ENCODE measurements around the gene TENT5A. TPM values are rescaled to one million over a fixed set of nuclear protein-coding genes. Genes with fewer than 3 reads are reported as not detected.
"Not testable (repeated sequence)": the region's sequence is repeated elsewhere in the genome, so short reads cannot be mapped to it uniquely, and the experiment has no call there.

The TENT5A gene
- total RNA-seq, 1 experiment from 2014 or later, result 9.7 TPM

GRCh38 chr6:81741689-81742088, 10.8 kb downstream of the TENT5A start:
- Mint-ChIP-seq H3K27ac (ENCODE audit: unreplicated experiment) (no peak overlapping the region), H3K27me3 (ENCODE audit: unreplicated experiment) (no peaks in the 10 kb centered on the region), H3K4me3 (ENCODE audit: low read depth, unreplicated experiment) (no peak overlapping the region), H3K4me1 (ENCODE audit: low read depth, unreplicated experiment) (no peaks in the 10 kb centered on the region), H3K9me3 (ENCODE audit: low read depth, unreplicated experiment) (no peaks in the 10 kb centered on the region), H3K36me3 (ENCODE audit: insufficient read depth, unreplicated experiment) (peaks cover 4% of the 10 kb centered on the region)
- TF ChIP-seq CTCF (IDR thresholded peaks at IDR 0.05; ENCODE audit: unreplicated experiment), result no peak
- CTCF ChIA-PET, result no interaction called here
- DNase-seq, result no peak
- intact Hi-C loops (cut with micrococcal nuclease; ENCODE audit: unreplicated experiment), result no loop called here
- no TSS peak for BruUV-seq (replicated peaks)

GRCh38 chr6:81740591-81740990, 11.9 kb downstream of the TENT5A start:
- H3K4me3 Mint-ChIP-seq (ENCODE audit: low read depth, unreplicated experiment); CTCF ChIA-PET; H3K4me1 Mint-ChIP-seq (ENCODE audit: low read depth, unreplicated experiment); H3K27me3 Mint-ChIP-seq (ENCODE audit: unreplicated experiment); H3K27ac Mint-ChIP-seq (ENCODE audit: unreplicated experiment); H3K9me3 Mint-ChIP-seq (ENCODE audit: low read depth, unreplicated experiment); intact Hi-C loops (cut with micrococcal nuclease; ENCODE audit: unreplicated experiment); H3K36me3 Mint-ChIP-seq (ENCODE audit: insufficient read depth, unreplicated experiment); BruUV-seq (replicated peaks); DNase-seq: not testable (repeated sequence)

DNA sequence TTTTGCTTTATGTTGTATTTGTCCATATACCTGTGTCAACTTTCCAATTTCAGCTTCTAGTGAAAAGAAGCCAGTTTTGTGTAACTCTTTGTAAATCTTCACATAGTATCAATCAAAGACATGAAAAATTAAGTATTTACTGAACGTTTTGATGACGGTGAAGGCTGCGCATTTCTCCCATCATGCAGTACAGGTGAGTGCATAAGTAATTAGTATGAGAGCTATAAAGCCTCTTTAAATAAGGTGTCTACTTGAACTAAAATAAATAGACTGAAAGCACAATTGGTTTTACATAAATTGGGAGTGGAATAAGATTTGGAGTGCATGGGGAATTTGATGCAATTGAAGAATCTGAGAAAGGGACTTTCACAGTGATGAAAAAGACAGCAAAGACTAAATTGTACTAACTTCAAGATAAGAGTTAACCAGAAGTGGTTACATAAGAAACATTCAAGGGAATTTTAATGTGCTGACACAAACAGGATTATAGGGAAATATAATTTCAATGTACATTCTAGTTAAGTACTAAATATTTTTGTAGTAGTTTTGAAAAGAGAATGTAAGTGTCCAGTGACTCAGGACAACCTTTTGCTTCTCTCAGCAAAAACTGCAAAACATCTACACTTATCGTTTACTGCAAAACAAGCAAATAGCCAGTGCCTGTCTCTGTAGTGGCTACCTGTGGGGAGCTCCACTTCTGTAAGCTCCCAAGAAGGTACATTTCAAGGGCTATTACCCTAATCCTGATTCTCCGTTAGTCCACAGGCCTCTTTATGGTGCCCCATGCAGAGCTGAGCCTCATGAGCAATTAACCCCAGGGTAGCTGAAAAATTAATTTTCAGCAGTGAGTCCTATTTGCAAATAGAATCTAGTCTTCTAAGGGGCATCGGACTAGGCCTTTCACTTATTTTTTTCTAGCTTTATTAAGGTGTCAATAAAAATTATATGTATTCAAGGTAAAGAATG, 13.0 kb downstream of the TENT5A start:
- TF ChIP-seq CTCF (IDR thresholded peaks at IDR 0.05; ENCODE audit: unreplicated experiment), result no peak
- Mint-ChIP-seq H3K27me3 (ENCODE audit: unreplicated experiment) (no peaks in the 10 kb centered on the region), H3K9me3 (ENCODE audit: low read depth, unreplicated experiment) (peaks cover 6% of the 10 kb centered on the region), H3K4me3 (ENCODE audit: low read depth, unreplicated experiment) (no peak overlapping the region), H3K4me1 (ENCODE audit: low read depth, unreplicated experiment) (no peaks in the 10 kb centered on the region), H3K27ac (ENCODE audit: unreplicated experiment) (no peak overlapping the region), H3K36me3 (ENCODE audit: insufficient read depth, unreplicated experiment) (no peaks in the 10 kb centered on the region)
- intact Hi-C loops (cut with micrococcal nuclease; ENCODE audit: unreplicated experiment), result no loop called here
- CTCF ChIA-PET, result no interaction called here
- BruUV-seq (replicated peaks), result no TSS peak
- no peak for DNase-seq

- Mint-ChIP-seq H3K27ac (ENCODE audit: unreplicated experiment) (no peak overlapping the region), H3K9me3 (ENCODE audit: low read depth, unreplicated experiment) (peaks cover 6% of the 10 kb centered on the region), H3K27me3 (ENCODE audit: unreplicated experiment) (no peaks in the 10 kb centered on the region), H3K36me3 (ENCODE audit: insufficient read depth, unreplicated experiment) (no peaks in the 10 kb centered on the region), H3K4me3 (ENCODE audit: low read depth, unreplicated experiment) (no peak overlapping the region), H3K4me1 (ENCODE audit: low read depth, unreplicated experiment) (no peaks in the 10 kb centered on the region)
- no TSS peak for BruUV-seq (replicated peaks)
- intact Hi-C loops (cut with micrococcal nuclease; ENCODE audit: unreplicated experiment), result no loop called here
- CTCF ChIA-PET, result no interaction called here
- TF ChIP-seq CTCF (IDR thresholded peaks at IDR 0.05; ENCODE audit: unreplicated experiment), result no peak
- no peak for DNase-seq
Measured at GRCh38 chr6:81736428-81736827, 16.1 kb downstream of the TENT5A start.

- intact Hi-C loops (cut with micrococcal nuclease; ENCODE audit: unreplicated experiment), result no loop called here
- DNase-seq, result no peak
- H3K27me3 Mint-ChIP-seq (ENCODE audit: unreplicated experiment), result no peaks in the 10 kb centered on the region
- no peak for TF ChIP-seq CTCF (IDR thresholded peaks at IDR 0.05; ENCODE audit: unreplicated experiment)
- no peak overlapping the region for H3K27ac Mint-ChIP-seq (ENCODE audit: unreplicated experiment)
- H3K4me1 Mint-ChIP-seq (ENCODE audit: low read depth, unreplicated experiment), result no peaks in the 10 kb centered on the region
- H3K4me3 Mint-ChIP-seq (ENCODE audit: low read depth, unreplicated experiment), result no peak overlapping the region
- no peaks in the 10 kb centered on the region for H3K36me3 Mint-ChIP-seq (ENCODE audit: insufficient read depth, unreplicated experiment)
- H3K9me3 Mint-ChIP-seq (ENCODE audit: low read depth, unreplicated experiment), result peaks cover 6% of the 10 kb centered on the region
- no TSS peak for BruUV-seq (replicated peaks)
- CTCF ChIA-PET, result no interaction called here
Measured at GRCh38 chr6:81735756-81736380, 16.6 kb downstream of the TENT5A start.

Measured in Calu3 (cell line).